B cell (primary cell): ENCODE results near the gene PIK3C2G. TPM values are rescaled to one million over a fixed set of nuclear protein-coding genes. Genes with fewer than 3 reads are reported as not detected.

Experiments used
- ATAC-seq: fragments of 200-7000 bp; cut with Tn5 transposase; one replicate; pipeline ENCODE4 v1.10.0; 2021; ENCODE audit warnings: low read depth, mild to moderate bottlenecking, moderate number of reproducible peaks, moderate library complexity
- CTCF ChIA-PET: fragments of 350-600 bp; sonication (Branson Sonifier 250); formaldehyde crosslinking; loops from one replicate; lab custom pipeline; 2021; ENCODE audit warnings: antibody characterized with exemption, inconsistent platforms; lab: Charles Lee
- POLR2A ChIA-PET: fragments of 350-600 bp; sonication (Branson Sonifier 250); formaldehyde crosslinking; loops from one replicate; lab custom pipeline; 2021; ENCODE audit warnings: antibody characterized with exemption; lab: Charles Lee
- DNase-seq: peaks from one replicate; pipeline ENCODE4 v3.0.0; 2013
- H2AFZ ChIP-seq: 2 replicates; pipeline ENCODE4 v1.6.1; 2012; ENCODE audit warnings: mild to moderate bottlenecking, low read depth, low read length; ENCODE audit not compliant: insufficient read depth, poor library complexity, severe bottlenecking
- H3K27ac ChIP-seq, 2 donors: 1 replicate in 1 of 2; 2 replicates in 1 of 2; pipeline ENCODE4 v1.5.1; 2012 to 2013; ENCODE audit warnings: low read length in 2 of 2, mild to moderate bottlenecking in 2 of 2, moderate library complexity in 1 of 2
- H3K27me3 ChIP-seq, 4 experiments: fragments of 200-600 bp in 1 of 4; sonication (generic) in 1 of 4; replicated peaks in 1 of 4; 1 replicate in 2 of 4; 2 replicates in 2 of 4; pipeline versions ENCODE4 v1.6.1 to v1.7.0; 2013 to 2016; ENCODE audit warnings: low read length in 3 of 4, mild to moderate bottlenecking in 2 of 4, mixed read lengths in 1 of 4, moderate library complexity in 1 of 4; ENCODE audit not compliant: insufficient read depth in 4 of 4, control insufficient read depth in 3 of 4; ENCODE audit errors: control extremely low read depth in 1 of 4
- H3K36me3 ChIP-seq, 2 experiments: replicated peaks in 1 of 2; 1 replicate in 1 of 2; 2 replicates in 1 of 2; pipeline versions ENCODE4 v1.6.1 to v1.7.1; 2013; ENCODE audit warnings: low read length in 1 of 2; ENCODE audit not compliant: insufficient read depth in 2 of 2, control insufficient read depth in 1 of 2; ENCODE audit errors: control extremely low read depth in 1 of 2, extremely low read depth in 1 of 2
- H3K4me1 ChIP-seq, 2 donors: fragments of 200-600 bp in 1 of 2; sonication (generic) in 1 of 2; 1 replicate in 1 of 2; 2 replicates in 1 of 2; pipeline versions ENCODE4 v1.5.1 to v1.6.1; 2013 to 2017; ENCODE audit warnings: low read length in 2 of 2; ENCODE audit not compliant: control insufficient read depth in 2 of 2, insufficient read depth in 2 of 2
- H3K4me2 ChIP-seq: replicated peaks from 2 replicates; pipeline ENCODE3; 2012; ENCODE audit warnings: mild to moderate bottlenecking, low read depth, low read length; ENCODE audit not compliant: poor library complexity, severe bottlenecking
- H3K4me3 ChIP-seq, 5 experiments: fragments of 200-600 bp in 1 of 5; sonication (generic) in 1 of 5; 1 replicate in 3 of 5; 2 replicates in 2 of 5; pipeline versions ENCODE4 v1.5.1 to v1.7.0; 2011 to 2016; ENCODE audit warnings: low read length in 4 of 5, mild to moderate bottlenecking in 4 of 5, low read depth in 2 of 5, control low read depth in 1 of 5, moderate library complexity in 1 of 5; ENCODE audit not compliant: insufficient read depth in 1 of 5; ENCODE audit errors: control extremely low read depth in 1 of 5, extremely low read depth in 1 of 5
- H3K79me2 ChIP-seq: fragments of 200-600 bp; sonication (generic); one replicate; pipeline ENCODE4 v1.6.0; 2016; ENCODE audit warnings: low read length; ENCODE audit not compliant: control insufficient read depth, insufficient read depth
- H3K9ac ChIP-seq: fragments of 200-600 bp; sonication (generic); 2 replicates; pipeline ENCODE4 v1.6.1; 2017; ENCODE audit warnings: mild to moderate bottlenecking, low read length, moderate library complexity
- H3K9me3 ChIP-seq, 3 donors: one replicate each; pipeline versions ENCODE4 v1.6.1 to v1.7.1; 2013; ENCODE audit warnings: low read length in 2 of 3; ENCODE audit not compliant: control insufficient read depth in 2 of 3, insufficient read depth in 1 of 3; ENCODE audit errors: control extremely low read depth in 1 of 3
- H4K20me1 ChIP-seq: 2 replicates; pipeline ENCODE4 v1.6.0; 2012; ENCODE audit warnings: mild to moderate bottlenecking, low read length; ENCODE audit not compliant: insufficient read depth, control insufficient read depth, poor library complexity, severe bottlenecking
- H3K27ac Mint-ChIP-seq: one replicate; pipeline ENCODE4 v1.8.0; 2021; ENCODE audit warnings: mixed read lengths
- H3K27me3 Mint-ChIP-seq: one replicate; pipeline ENCODE4 v1.8.0; 2021; ENCODE audit warnings: mixed read lengths
- H3K4me1 Mint-ChIP-seq: one replicate; pipeline ENCODE4 v1.8.0; 2021; ENCODE audit warnings: mixed read lengths
- H3K4me3 Mint-ChIP-seq: one replicate; pipeline ENCODE4 v1.8.0; 2021; ENCODE audit warnings: mixed read lengths
- H3K9me3 Mint-ChIP-seq: one replicate; pipeline ENCODE4 v1.8.0; 2022; ENCODE audit warnings: mixed read lengths; ENCODE audit not compliant: insufficient read depth
- EZH2 ChIP-seq: IDR thresholded peaks from 2 replicates; pipeline ENCODE4 v1.6.1; 2012; ENCODE audit warnings: borderline replicate concordance, low read depth, mild to moderate bottlenecking, moderate library complexity, low read length; ENCODE audit not compliant: insufficient read depth, poor library complexity, severe bottlenecking
- WGBS: methylation state at CpG from one replicate; pipeline ENCODE4 v1.1.5; 2013; ENCODE audit warnings: missing lambda C conversion rate; ENCODE audit not compliant: insufficient coverage; 5-methylcytosine and 5-hydroxymethylcytosine counted together
- intact Hi-C: fragments of 100-400 bp; cut with micrococcal nuclease; formaldehyde crosslinking; loops from one replicate; pipeline ENCODE4 v1.10.0; 2022
- polyA plus RNA-seq: library from polyadenylated mRNA; depleted of rRNA; stranded (reverse); fragments of >200 nt; gene quantifications from 2 replicates; pipeline ENCODE4 v1.2.3, GENCODE V29; 2012
- total RNA-seq, 2 donors: library from RNA; stranded (reverse); fragments of 120-200 nt in 1 of 2; gene quantifications; 1 replicate in 1 of 2; 2 replicates in 1 of 2; pipeline versions ENCODE4 v1.2.3 to v1.2.4, GENCODE V29; 2013 to 2022
- TF ChIP-seq, protein P1 (sequence below): fragments of 200-600 bp; IDR thresholded peaks from one replicate; pipeline ENCODE4 v1.8.0; 2022; ENCODE audit warnings: antibody characterized with exemption, mild to moderate bottlenecking

Gene PIK3C2G
- total and polyA plus RNA-seq, 2 donors (not counting 1 experiment from before 2014, with no cell fraction given): not detected

DNA sequence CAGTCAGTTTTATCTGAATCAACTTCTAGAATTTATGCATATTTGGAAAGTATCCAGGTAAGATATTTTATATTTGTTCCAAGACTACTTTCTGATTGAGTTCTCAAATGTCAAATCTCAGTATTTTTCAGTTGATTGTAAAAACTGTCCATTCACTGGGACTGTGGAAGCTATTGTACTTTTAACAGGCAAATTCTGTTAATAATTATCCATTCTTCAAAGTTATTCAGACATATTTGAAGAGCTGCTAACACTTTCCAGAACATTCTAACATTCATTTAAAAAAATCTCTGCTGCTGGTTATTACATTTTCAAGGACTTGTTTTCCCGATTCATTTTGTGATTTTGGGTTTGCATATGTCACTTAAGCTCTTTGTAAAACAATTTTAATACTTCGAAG is 59.7 kb downstream of the PIK3C2G start:
- Mint-ChIP-seq H3K27ac (no peak overlapping the region), H3K4me1 (no peaks in the 10 kb centered on the region), H3K9me3 (peaks cover 3% of the 10 kb centered on the region), H3K4me3 (no peak overlapping the region), H3K27me3 (no peaks in the 10 kb centered on the region)
- CTCF ChIA-PET: no interaction called here
- Histone ChIP-seq H3K27me3 (no peaks in the 10 kb centered on the region), H3K36me3 (no peaks in the 10 kb centered on the region), H3K4me1 (no peaks in the 10 kb centered on the region), H3K9me3 (no peaks in the 10 kb centered on the region), H2AFZ (no peak overlapping the region), H3K4me2 (no peak overlapping the region), H3K9ac (no peak overlapping the region), H3K27ac (no peak overlapping the region), H3K79me2 (no peaks in the 10 kb centered on the region), H3K4me3 (no peak overlapping the region), H4K20me1 (no peaks in the 10 kb centered on the region)
- no CpG with 5 or more reads among the region's 2 CpGs for WGBS
- DNase-seq: no peak
- no peak for ATAC-seq
- TF ChIP-seq EZH2: no peak
- TF ChIP-seq, protein P1, sequence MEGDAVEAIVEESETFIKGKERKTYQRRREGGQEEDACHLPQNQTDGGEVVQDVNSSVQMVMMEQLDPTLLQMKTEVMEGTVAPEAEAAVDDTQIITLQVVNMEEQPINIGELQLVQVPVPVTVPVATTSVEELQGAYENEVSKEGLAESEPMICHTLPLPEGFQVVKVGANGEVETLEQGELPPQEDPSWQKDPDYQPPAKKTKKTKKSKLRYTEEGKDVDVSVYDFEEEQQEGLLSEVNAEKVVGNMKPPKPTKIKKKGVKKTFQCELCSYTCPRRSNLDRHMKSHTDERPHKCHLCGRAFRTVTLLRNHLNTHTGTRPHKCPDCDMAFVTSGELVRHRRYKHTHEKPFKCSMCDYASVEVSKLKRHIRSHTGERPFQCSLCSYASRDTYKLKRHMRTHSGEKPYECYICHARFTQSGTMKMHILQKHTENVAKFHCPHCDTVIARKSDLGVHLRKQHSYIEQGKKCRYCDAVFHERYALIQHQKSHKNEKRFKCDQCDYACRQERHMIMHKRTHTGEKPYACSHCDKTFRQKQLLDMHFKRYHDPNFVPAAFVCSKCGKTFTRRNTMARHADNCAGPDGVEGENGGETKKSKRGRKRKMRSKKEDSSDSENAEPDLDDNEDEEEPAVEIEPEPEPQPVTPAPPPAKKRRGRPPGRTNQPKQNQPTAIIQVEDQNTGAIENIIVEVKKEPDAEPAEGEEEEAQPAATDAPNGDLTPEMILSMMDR: no peak
- intact Hi-C loops: no loop called here
- POLR2A ChIA-PET: no interaction called here

DNA sequence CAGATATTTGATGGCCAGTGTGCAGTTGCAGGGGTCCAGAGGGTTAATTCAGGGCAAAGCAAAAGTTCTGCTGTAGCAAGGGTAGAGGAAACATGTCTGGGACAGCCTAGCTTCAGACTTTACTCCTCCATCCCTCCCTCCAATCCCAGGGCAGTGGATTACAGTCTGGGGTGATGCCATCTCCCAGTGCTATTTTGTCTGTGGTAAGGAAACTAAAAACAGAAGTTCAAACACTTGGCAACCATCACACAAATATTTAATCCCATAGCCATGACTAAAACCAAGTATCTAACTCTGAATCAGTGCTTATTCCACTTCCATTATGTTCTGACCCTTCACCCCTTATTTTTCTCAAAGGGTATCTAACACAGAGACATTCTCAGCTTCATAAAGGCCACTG is 61.8 kb downstream of the PIK3C2G start:
- Histone ChIP-seq H3K9ac (no peak overlapping the region), H3K27me3 (no peaks in the 10 kb centered on the region), H3K27ac (no peak overlapping the region), H3K4me2 (no peak overlapping the region), H4K20me1 (no peaks in the 10 kb centered on the region), H3K79me2 (no peaks in the 10 kb centered on the region), H2AFZ (no peak overlapping the region), H3K4me1 (no peaks in the 10 kb centered on the region), H3K4me3 (no peak overlapping the region), H3K9me3 (no peaks in the 10 kb centered on the region), H3K36me3 (no peaks in the 10 kb centered on the region)
- DNase-seq (no peak), ATAC-seq (no peak)
- no peak overlapping the region for H3K4me3 Mint-ChIP-seq
- intact Hi-C loops: no loop called here
- no peaks in the 10 kb centered on the region for H3K27me3 Mint-ChIP-seq
- CTCF ChIA-PET: no interaction called here
- POLR2A ChIA-PET: no interaction called here
- H3K9me3 Mint-ChIP-seq: peaks cover 3% of the 10 kb centered on the region
- no peaks in the 10 kb centered on the region for H3K4me1 Mint-ChIP-seq
- H3K27ac Mint-ChIP-seq: no peak overlapping the region
- no peak for TF ChIP-seq EZH2
- TF ChIP-seq, protein P1: no peak
